Subcutaneous abdominal adipose tissue (tissue), 5 donors: Measurements from ENCODE around the gene SORBS1.

Experiments used
- H3K27ac ChIP-seq: one replicate; pipeline ENCODE4 v1.7.0; 2013; ENCODE audit warnings: low read depth, mild to moderate bottlenecking, inconsistent platforms, low read length, moderate library complexity
- H3K27me3 ChIP-seq, 5 donors: one replicate each; pipeline ENCODE4 v1.7.0; 2013; ENCODE audit warnings: low read length in 5 of 5, inconsistent platforms in 1 of 5; ENCODE audit not compliant: control insufficient read depth in 5 of 5, insufficient read depth in 4 of 5
- H3K36me3 ChIP-seq, 5 donors: one replicate each; pipeline ENCODE4 v1.7.0; 2013; ENCODE audit warnings: low read length in 5 of 5; ENCODE audit not compliant: control insufficient read depth in 5 of 5, insufficient read depth in 5 of 5
- H3K4me1 ChIP-seq, 5 donors: one replicate each; pipeline ENCODE4 v1.7.0; 2013; ENCODE audit warnings: low read length in 5 of 5, mild to moderate bottlenecking in 3 of 5, moderate library complexity in 1 of 5; ENCODE audit not compliant: control insufficient read depth in 5 of 5, insufficient read depth in 5 of 5
- H3K4me3 ChIP-seq, 5 donors: one replicate each; pipeline ENCODE4 v1.7.0; 2013; ENCODE audit warnings: low read length in 5 of 5, low read depth in 1 of 5
- H3K9ac ChIP-seq, 5 donors: one replicate each; pipeline ENCODE4 v1.7.0; 2013; ENCODE audit warnings: low read length in 5 of 5, mild to moderate bottlenecking in 4 of 5, moderate library complexity in 3 of 5
- H3K9me3 ChIP-seq, 5 donors: one replicate each; pipeline ENCODE4 v1.7.0; 2013; ENCODE audit warnings: low read length in 5 of 5; ENCODE audit not compliant: control insufficient read depth in 5 of 5
- donor health status: healthy.
- donor health status: healthy.
- donor health status: healthy.
- donor health status: healthy.
- donor health status: healthy.

The SORBS1 gene

GRCh38 chr10:95303535-95303934 lies 257.6 kb downstream of the SORBS1 start:
- Histone ChIP-seq H3K9me3 (no peaks in the 10 kb centered on the region), H3K27me3 (no peaks in the 10 kb centered on the region), H3K27ac (no peak overlapping the region), H3K4me1 (peaks cover 0 to 4% (median 0%) of the 10 kb centered on the region in 5 donors), H3K9ac (no peak overlapping the region), H3K36me3 (no peaks in the 10 kb centered on the region), H3K4me3 (no peak overlapping the region)

GRCh38 chr10:95300022-95300539 lies 261.1 kb downstream of the SORBS1 start:
- Histone ChIP-seq H3K27me3 (no peaks in the 10 kb centered on the region), H3K36me3 (no peaks in the 10 kb centered on the region), H3K4me1 (peaks cover 0 to 7% (median 6%) of the 10 kb centered on the region in 5 donors), H3K9me3 (no peaks in the 10 kb centered on the region), H3K9ac (no peak overlapping the region), H3K27ac (no peak overlapping the region), H3K4me3 (no peak overlapping the region)

GRCh38 chr10:95297402-95297801 lies 263.8 kb downstream of the SORBS1 start:
- no peaks in the 10 kb centered on the region for H3K9me3 ChIP-seq
- H3K4me1 ChIP-seq: peaks cover 0 to 16% (median 13%) of the 10 kb centered on the region in 5 donors
- H3K27me3 ChIP-seq: no peaks in the 10 kb centered on the region
- no peak overlapping the region for H3K27ac ChIP-seq
- no peaks in the 10 kb centered on the region for H3K36me3 ChIP-seq
- no peak overlapping the region for H3K4me3 ChIP-seq
- H3K9ac ChIP-seq: no peak overlapping the region

GRCh38 chr10:95296764-95297163 lies 264.4 kb downstream of the SORBS1 start:
- no peak overlapping the region for H3K4me3 ChIP-seq
- H3K4me1 ChIP-seq: peaks cover 0 to 16% (median 13%) of the 10 kb centered on the region in 5 donors
- H3K9me3 ChIP-seq: no peaks in the 10 kb centered on the region
- no peaks in the 10 kb centered on the region for H3K27me3 ChIP-seq
- no peaks in the 10 kb centered on the region for H3K36me3 ChIP-seq
- H3K27ac ChIP-seq: no peak overlapping the region
- no peak overlapping the region for H3K9ac ChIP-seq

GRCh38 chr10:95295031-95295755 lies 266.0 kb downstream of the SORBS1 start:
- Histone ChIP-seq H3K27me3 (no peaks in the 10 kb centered on the region), H3K9ac (peak overlapping the region in 3 of 5 donors; percentile 45 to 56 (median 51)), H3K4me3 (peak overlapping the region; percentile 23 to 65 (median 60))

GRCh38 chr10:95293631-95294030 lies 267.5 kb downstream of the SORBS1 start:
- Histone ChIP-seq H3K9ac (no peak overlapping the region), H3K4me1 (peaks cover 0 to 37% (median 32%) of the 10 kb centered on the region in 5 donors), H3K9me3 (no peaks in the 10 kb centered on the region), H3K4me3 (no peak overlapping the region), H3K27me3 (no peaks in the 10 kb centered on the region), H3K36me3 (no peaks in the 10 kb centered on the region), H3K27ac (no peak overlapping the region)

More at GRCh38 chr10:95295031-95295755, 266.0 kb downstream of the SORBS1 start:
- Histone ChIP-seq H3K4me1 (peaks cover 0 to 24% (median 17%) of the 10 kb centered on the region in 5 donors), H3K27ac (no peak overlapping the region), H3K9me3 (no peaks in the 10 kb centered on the region), H3K36me3 (no peaks in the 10 kb centered on the region)

- Histone ChIP-seq H3K4me3 (peak overlapping the region; percentile 41 to 88 (median 72)), H3K27ac (no peak overlapping the region), H3K36me3 (no peaks in the 10 kb centered on the region), H3K4me1 (peaks cover 5 to 53% (median 48%) of the 10 kb centered on the region in 5 donors), H3K27me3 (no peaks in the 10 kb centered on the region), H3K9ac (peak overlapping the region in 3 of 5 donors; percentile 46 to 73 (median 56)), H3K9me3 (no peaks in the 10 kb centered on the region)
Measured at GRCh38 chr10:95291365-95292039, 269.7 kb downstream of the SORBS1 start.

GRCh38 chr10:95290461-95291364 lies 270.5 kb downstream of the SORBS1 start, which contains the start of gene PDLIM1:
Gene PDLIM1 (minus strand): TSS chr10:95291003. CDS start chr10:95290915, 88 bp downstream.
- Histone ChIP-seq H3K9me3 (no peaks in the 10 kb centered on the region), H3K27me3 (no peaks in the 10 kb centered on the region), H3K9ac (peak within 1 kb of the TSS in 4 of 5 donors; percentile 46 to 84 (median 83)), H3K4me1 (peaks cover 5 to 55% (median 50%) of the 10 kb centered on the region in 5 donors), H3K27ac (peak within 1 kb of the TSS; percentile 58), H3K36me3 (no peaks in the 10 kb centered on the region), H3K4me3 (peak within 1 kb of the TSS; percentile 72 to 92 (median 87))

- Histone ChIP-seq H3K9ac (peak overlapping the region in 4 of 5 donors; percentile 44 to 84 (median 83)), H3K4me3 (peak overlapping the region; percentile 72 to 92 (median 87)), H3K9me3 (no peaks in the 10 kb centered on the region), H3K27me3 (no peaks in the 10 kb centered on the region), H3K36me3 (no peaks in the 10 kb centered on the region), H3K27ac (peak overlapping the region; percentile 58), H3K4me1 (peaks cover 5 to 52% (median 42%) of the 10 kb centered on the region in 5 donors)
Measured at GRCh38 chr10:95289921-95290421, 271.2 kb downstream of the SORBS1 start.
